GM12878 (cell line): ENCODE results near the gene GALK2. TPM values are rescaled to one million over a fixed set of nuclear protein-coding genes. Genes with fewer than 3 reads are reported as not detected.
A peak's percentile ranks its signal among the peaks of the same experiment; 100 is the strongest.

Experiments used
- ATAC-seq: fragments of 200-7000 bp; cut with Tn5 transposase; 3 replicates; pipeline ENCODE4 v1.9.1; 2020; ENCODE audit warnings: mild to moderate bottlenecking, moderate library complexity
- BruUV-seq: library from RNA; stranded (reverse); fragments of 400-500 nt; replicated peaks from 2 replicates; lab custom pipeline; 2021; lab: Mats Ljungman, UMichigan
- CTCF ChIA-PET: fragments of 300-600 bp; sonication (Branson Sonifier 250); formaldehyde crosslinking; extraction: SDS; loops from one replicate; lab custom pipeline; 2021; ENCODE audit warnings: inconsistent platforms; lab: Yijun Ruan, JAX
- POLR2A ChIA-PET: fragments of 350-600 bp; formaldehyde crosslinking; extraction: SDS; loops from one replicate; lab custom pipeline; 2021; ENCODE audit warnings: inconsistent platforms; lab: Charles Lee
- RAD21 ChIA-PET: fragments of 300-600 bp; sonication (Branson Sonifier 250); formaldehyde crosslinking; loops from one replicate; lab custom pipeline; 2023; ENCODE audit warnings: antibody characterized with exemption; ENCODE audit not compliant: unreplicated experiment; lab: Charles Lee
- SMC1A ChIA-PET: fragments of 300-600 bp; sonication (Branson Sonifier 250); formaldehyde crosslinking; loops from one replicate; lab custom pipeline; 2023; ENCODE audit not compliant: unreplicated experiment, uncharacterized antibody; lab: Charles Lee
- DNase-seq: peaks from one replicate; pipeline ENCODE4 v3.0.0-alpha.2; 2011; ENCODE audit warnings: low read depth, low spot score
- FAIRE-seq: peaks from 3 replicates; lab custom pipeline; 2011; peaks lifted over from hg19 to GRCh38; lab: Jason Lieb, UNC
- H2AFZ ChIP-seq: 2 replicates; pipeline ENCODE4 v1.6.0; 2011; ENCODE audit warnings: low read depth, low read length, control low read depth; ENCODE audit not compliant: control insufficient read depth
- H3K27ac ChIP-seq: 2 replicates; pipeline ENCODE4 v1.5.1; 2011; ENCODE audit warnings: control low read depth; ENCODE audit not compliant: control insufficient read depth, insufficient read depth
- H3K27me3 ChIP-seq, 2 experiments: replicated peaks in 1 of 2; 2 replicates each; pipeline versions ENCODE4 v1.6.0 to v1.6.1; 2011; ENCODE audit warnings: low read length in 1 of 2; ENCODE audit not compliant: control insufficient read depth in 2 of 2, insufficient read depth in 2 of 2
- H3K36me3 ChIP-seq, 2 experiments: 2 replicates each; pipeline ENCODE4 v1.5.1; 2011; ENCODE audit warnings: low read length in 1 of 2; ENCODE audit not compliant: control insufficient read depth in 2 of 2, insufficient read depth in 2 of 2
- H3K4me1 ChIP-seq: 2 replicates; pipeline ENCODE4 v1.6.1; 2011; ENCODE audit warnings: mild to moderate bottlenecking, low read length, moderate library complexity, mixed read lengths; ENCODE audit not compliant: control insufficient read depth, insufficient read depth
- H3K4me2 ChIP-seq: 2 replicates; pipeline ENCODE4 v1.6.0; 2011; ENCODE audit warnings: control low read depth; ENCODE audit not compliant: control insufficient read depth, insufficient read depth
- H3K4me3 ChIP-seq: fragments of 200-600 bp; sonication (generic); 2 replicates; pipeline ENCODE4 v1.5.1; 2016
- H3K79me2 ChIP-seq: 2 replicates; pipeline ENCODE4 v1.6.0; 2011; ENCODE audit warnings: low read length; ENCODE audit not compliant: control insufficient read depth, insufficient read depth
- H3K9ac ChIP-seq: 2 replicates; pipeline ENCODE4 v1.8.0; 2011; ENCODE audit warnings: low read length, control low read depth, mixed read lengths; ENCODE audit not compliant: control insufficient read depth, insufficient read depth
- H3K9me3 ChIP-seq: replicated peaks from 3 replicates; pipeline ENCODE4 v1.5.1; 2011; ENCODE audit warnings: mild to moderate bottlenecking, low read length; ENCODE audit not compliant: control insufficient read depth, insufficient read depth
- H4K20me1 ChIP-seq: 2 replicates; pipeline ENCODE4 v1.6.0; 2011; ENCODE audit not compliant: control insufficient read depth, insufficient read depth
- BCLAF1 ChIP-seq: fragments of 450-650 bp; IDR thresholded peaks from 2 replicates; pipeline ENCODE4 v1.6.1; 2017; ENCODE audit warnings: antibody characterized with exemption, mild to moderate bottlenecking, moderate library complexity
- CTCF ChIP-seq, 3 experiments: IDR thresholded peaks in 2 of 3; conservative IDR thresholded peaks in 1 of 3; 2 replicates each; pipeline ENCODE4 v1.5.1; 2011; ENCODE audit warnings: low read depth in 3 of 3, low read length in 3 of 3, mild to moderate bottlenecking in 3 of 3, control low read depth in 2 of 3, moderate library complexity in 2 of 3, inconsistent platforms in 1 of 3, mixed read lengths in 1 of 3; ENCODE audit not compliant: control insufficient read depth in 2 of 3, insufficient read depth in 1 of 3; ENCODE audit errors: extremely low read depth in 1 of 3
- E2F8 ChIP-seq: fragments of 450-650 bp; IDR thresholded peaks from 2 replicates; pipeline ENCODE4 v1.6.1; 2018; ENCODE audit warnings: mild to moderate bottlenecking, low read depth, moderate library complexity; ENCODE audit not compliant: partially characterized antibody
- EGR1 ChIP-seq, 2 experiments: IDR thresholded peaks; 1 replicate in 1 of 2; 2 replicates in 1 of 2; pipeline ENCODE4 v1.6.1; 2011 to 2012; ENCODE audit warnings: low read depth in 2 of 2, low read length in 2 of 2, borderline replicate concordance in 1 of 2, mild to moderate bottlenecking in 1 of 2, moderate library complexity in 1 of 2
- EP300 ChIP-seq, 2 experiments: fragments of 150-350 bp in 1 of 2; IDR thresholded peaks; 2 replicates each; pipeline ENCODE4 v1.6.1; 2011 to 2012; ENCODE audit warnings: low read depth in 2 of 2, low read length in 2 of 2, borderline replicate concordance in 1 of 2, improper control_type of control experiment in 1 of 2, inconsistent platforms in 1 of 2; ENCODE audit not compliant: control insufficient read depth in 1 of 2
- PBX3 ChIP-seq: IDR thresholded peaks from 2 replicates; pipeline ENCODE4 v1.6.1; 2011; ENCODE audit warnings: mild to moderate bottlenecking, low read depth, low read length, moderate library complexity; ENCODE audit not compliant: insufficient replicate concordance
- SUZ12 ChIP-seq: fragments of 200-600 bp; sonication (generic); IDR thresholded peaks from one replicate; pipeline ENCODE4 v1.6.1; 2018; ENCODE audit warnings: antibody characterized with exemption, mild to moderate bottlenecking; ENCODE audit not compliant: unreplicated experiment
- TAF1 ChIP-seq: IDR thresholded peaks from 2 replicates; pipeline ENCODE4 v1.6.1; 2011; ENCODE audit warnings: mild to moderate bottlenecking, low read depth, low read length, borderline replicate concordance
- ZNF24 ChIP-seq: fragments of 450-650 bp; IDR thresholded peaks from 2 replicates; pipeline ENCODE4 v1.6.1; 2017; ENCODE audit warnings: antibody characterized with exemption, mild to moderate bottlenecking
- WGBS: methylation state at CpG from one replicate; pipeline ENCODE4 v1.1.6; 2016; ENCODE audit warnings: low lambda C conversion rate; ENCODE audit not compliant: insufficient replicate concordance, insufficient coverage; ENCODE audit errors: missing lambda C conversion rate; 5-methylcytosine and 5-hydroxymethylcytosine counted together
- in situ Hi-C: fragments of 300-500 bp; cut with MboI; formaldehyde crosslinking; loops from 9 replicates; pipeline ENCODE4 v1.14.3; 2018; ENCODE audit warnings: mixed read lengths
- intact Hi-C: fragments of 100-400 bp; cut with micrococcal nuclease; formaldehyde crosslinking; loops from one replicate; pipeline ENCODE4 v1.14.2; 2022; ENCODE audit not compliant: unreplicated experiment
- polyA plus RNA-seq, 11 experiments: library from polyadenylated mRNA; depleted of rRNA in 4 of 11; unstranded in 6 of 11; stranded (reverse) in 5 of 11; fragments of >200 nt; fragmentation: Nextera tagmentation in 4 of 11; fragmentation: Illumina TruSeq in 1 of 11; extraction: Ambion mirVana in 4 of 11; extraction: Trizol in 1 of 11; gene quantifications; 1 replicate in 1 of 11; 2 replicates in 10 of 11; pipeline versions ENCODE4 v1.2.1 to v1.2.3, GENCODE V29; 2011 to 2016; ENCODE audit warnings: inconsistent platforms in 2 of 11, missing spikeins in 2 of 11, low read depth in 1 of 11
- total RNA-seq, 4 experiments: library from RNA; depleted of rRNA in 3 of 4; stranded (reverse); fragments of >200 nt in 3 of 4; fragmentation: Illumina TruSeq in 1 of 4; extraction: Trizol in 1 of 4; gene quantifications; 2 replicates each; pipeline versions ENCODE4 v1.2.1 to v1.2.3, GENCODE V29; 2013 to 2021

GALK2 gene
- total and polyA plus RNA-seq, 10 of the 15 experiments (the other 5 are each of a cell fraction or from before 2014, with no cell fraction given), result 11.9 to 26.7 (median 15.4) TPM

GRCh38 chr15:49145651-49146609 is 24.1 kb upstream of the GALK2 start:
- H3K4me3 ChIP-seq, result no peak overlapping the region
- ATAC-seq (peak; percentile 75), DNase-seq (no peak), FAIRE-seq (no peak)
- intact Hi-C loops (loop anchor here (2.0 to 5.0 kb wide), 2 partner anchors 99 to 285 kb away; partner anchors contain the start of gene SECISBP2L), in situ Hi-C loops (no loop called here)
- no peaks in the 10 kb centered on the region for H3K9me3 ChIP-seq
- H3K27me3 ChIP-seq, result no peaks in the 10 kb centered on the region
- no peak overlapping the region for H3K9ac ChIP-seq
- ChIA-PET SMC1A (interaction anchor here (0.6 to 4.0 kb wide), 25 partner anchors 9 to 852 kb away, joined by 3 to 47 read pairs (median 4); partner anchors contain the start of genes COPS2, EID1 and FGF7), CTCF (interaction anchor here (0.6 to 4.8 kb wide), 50 partner anchors 9 to 1950 kb away, joined by 3 to 95 read pairs (median 4); partner anchors contain the start of genes CEP152, COPS2, EID1 and SECISBP2L), POLR2A (interaction anchor here (1.1 to 1.8 kb wide), 3 partner anchors 9 to 100 kb away, joined by 3 to 8 read pairs (median 3); partner anchors contain the start of genes COPS2 and SECISBP2L), RAD21 (interaction anchor here (0.8 to 3.7 kb wide), 19 partner anchors 9 to 791 kb away, joined by 3 to 25 read pairs (median 4); partner anchors contain the start of genes COPS2, EID1 and FGF7)
- no peak overlapping the region for H3K27ac ChIP-seq
- H3K36me3 ChIP-seq, result peaks cover 9 to 15% of the 10 kb centered on the region in 2 experiments
- peaks cover 57% of the 10 kb centered on the region for H3K79me2 ChIP-seq
- 5% methylated on average over 3 of the region's 3 CpGs for WGBS
- no TSS peak for BruUV-seq
- no peaks in the 10 kb centered on the region for H4K20me1 ChIP-seq
- no peak overlapping the region for H2AFZ ChIP-seq
- no peaks in the 10 kb centered on the region for H3K4me1 ChIP-seq
- H3K4me2 ChIP-seq, result no peak overlapping the region
- TF ChIP-seq EP300 (IDR thresholded peaks at IDR 0.05; ENCODE audit: borderline replicate concordance in 1 of 2, control insufficient read depth in 1 of 2, low read depth in 2 of 2, low read length in 2 of 2) (no peak), PBX3 (no peak), EGR1 (IDR thresholded peaks at IDR 0.05; ENCODE audit: borderline replicate concordance in 1 of 2, low read depth in 2 of 2, low read length in 2 of 2) (no peak), E2F8 (no peak), BCLAF1 (no peak), ZNF24 (0 out of 2 replicates have a peak, but pooled peaks have one; percentile 14), TAF1 (no peak), CTCF (IDR thresholded peaks at IDR 0.05 in 2 of 3, conservative IDR thresholded peaks at IDR 0.05 in 1 of 3; ENCODE audit: control insufficient read depth in 2 of 3, extremely low read depth in 1 of 3, insufficient read depth in 1 of 3, low read depth in 3 of 3, low read length in 3 of 3) (peak; percentile 59 to 64 (median 63); a peak in 5 of 6 replicates), SUZ12 (no peak)
